Cerebellar nuclear complex (tissue), 1 donor: Measurements from ENCODE around the gene MBOAT7.
"Not testable (repeated sequence)": the region's sequence is repeated elsewhere in the genome, so short reads cannot be mapped to it uniquely, and the experiment has no call there.

Experiments used
- DNase-seq, 2 experiments: peaks; one replicate each; lab custom pipeline; 2025; lab: John Stamatoyannopoulos, UW

Gene MBOAT7

GRCh38 chr19:54209058-54209810 lies 19.9 kb upstream of the MBOAT7 start:
- DNase-seq, result no peak

GRCh38 chr19:54208784-54209057 lies 19.3 kb upstream of the MBOAT7 start:
- DNase-seq, result no peak

DNA sequence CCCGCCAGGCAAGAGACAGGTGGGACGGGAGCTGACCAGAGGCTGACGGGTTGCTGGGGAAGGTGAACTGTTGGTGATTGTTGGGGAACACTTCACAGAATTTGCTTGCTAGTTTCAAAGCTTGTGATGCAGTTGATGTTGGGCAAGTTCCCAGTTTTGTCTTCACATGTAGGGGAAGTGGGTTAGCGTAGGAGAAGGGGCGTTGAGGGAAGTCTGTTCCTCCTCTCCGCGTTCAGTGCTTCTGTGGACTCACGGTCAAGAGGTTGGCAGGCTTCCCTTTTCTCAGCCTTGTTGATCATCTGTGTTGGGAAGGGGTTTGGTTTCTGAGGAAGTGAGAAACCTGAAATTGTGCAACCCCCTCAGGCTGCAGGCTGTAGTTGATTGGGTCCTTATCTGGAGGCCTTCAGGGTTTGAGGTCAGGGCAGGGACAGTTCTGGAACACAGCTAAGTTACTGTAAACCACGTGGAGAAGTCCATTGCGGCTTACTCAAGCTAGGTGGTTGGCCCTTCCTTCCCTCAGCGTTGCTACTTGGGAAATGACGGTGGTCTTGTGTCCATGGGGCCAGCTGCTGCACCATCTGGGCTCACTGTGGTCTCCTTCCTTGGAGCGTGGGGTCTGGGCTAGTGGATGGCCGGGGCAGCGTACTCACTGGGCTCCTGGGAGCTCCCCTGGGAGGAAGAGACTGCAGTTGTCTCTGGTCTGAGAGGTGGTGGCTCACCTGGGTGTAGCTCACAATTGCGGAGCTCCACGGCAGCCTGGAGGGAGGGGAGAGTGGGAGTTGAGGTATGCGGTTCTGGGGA lies 18.8 kb upstream of the MBOAT7 start:
- no peak for DNase-seq

DNA sequence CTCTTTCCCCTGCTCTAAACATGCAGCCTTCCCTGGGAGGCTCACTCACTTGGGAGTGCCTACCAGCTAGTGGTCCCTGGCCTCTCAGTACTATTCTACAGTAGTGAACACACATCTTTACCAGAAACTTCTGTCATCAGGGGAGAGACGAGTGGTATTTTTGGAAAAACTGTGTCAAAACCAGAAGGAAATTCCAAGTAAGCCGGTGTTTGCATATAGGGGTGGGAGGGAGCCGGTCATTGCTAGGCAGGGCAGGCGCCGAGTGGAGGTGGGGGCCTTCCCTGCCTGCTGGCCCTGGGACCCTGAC lies 18.2 kb upstream of the MBOAT7 start:
- DNase-seq, result no peak

DNA sequence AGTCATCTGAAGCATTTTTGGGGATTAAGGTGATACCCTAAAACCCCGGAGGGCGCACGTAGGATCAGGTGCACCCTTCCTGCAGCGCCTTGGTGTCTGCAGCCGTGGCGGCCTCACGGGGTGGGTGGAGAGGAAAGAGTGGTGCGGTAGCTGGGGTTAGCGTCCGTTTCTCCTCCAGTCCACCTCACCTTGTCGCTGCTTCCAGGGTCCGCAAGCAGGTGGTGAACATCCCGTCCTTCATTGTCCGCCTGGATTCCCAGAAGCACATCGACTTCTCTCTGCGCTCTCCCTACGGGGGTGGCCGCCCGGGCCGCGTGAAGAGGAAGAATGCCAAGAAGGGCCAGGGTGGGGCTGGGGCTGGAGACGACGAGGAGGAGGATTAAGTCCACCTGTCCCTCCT lies 17.8 kb upstream of the MBOAT7 start:
- DNase-seq, result not testable (repeated sequence)

GRCh38 chr19:54206831-54207177 lies 17.4 kb upstream of the MBOAT7 start:
- DNase-seq, result no peak

- no peak for DNase-seq
Measured at GRCh38 chr19:54206030-54206830, 16.9 kb upstream of the MBOAT7 start.

- no peak for DNase-seq
Measured at GRCh38 chr19:54204767-54205468, 15.5 kb upstream of the MBOAT7 start.

DNA sequence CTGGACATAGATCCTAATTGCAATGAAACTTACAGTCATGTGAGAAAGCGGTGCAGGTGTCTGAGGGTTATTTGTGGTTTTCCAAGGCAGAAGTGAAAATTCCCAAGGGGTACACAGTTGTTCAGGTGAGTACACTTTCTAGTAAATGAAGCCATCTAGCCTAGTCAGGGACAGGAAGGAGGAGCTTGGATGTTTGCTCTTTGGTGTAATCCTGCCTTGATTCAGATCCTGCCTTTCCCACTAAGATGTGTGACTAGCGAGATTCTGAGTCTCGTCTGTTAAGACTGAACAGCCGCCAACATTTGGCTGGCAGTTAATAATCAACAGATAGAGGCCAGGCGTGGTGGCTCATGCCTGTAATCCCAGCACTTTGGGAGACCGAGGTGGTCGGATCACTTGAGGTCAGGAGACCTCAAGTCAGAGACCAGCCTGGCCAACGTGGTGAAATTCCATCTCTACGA lies 13.8 kb upstream of the MBOAT7 start:
- no peak for DNase-seq

- no peak for DNase-seq
Measured at GRCh38 chr19:54201980-54202379, 12.6 kb upstream of the MBOAT7 start.

DNA sequence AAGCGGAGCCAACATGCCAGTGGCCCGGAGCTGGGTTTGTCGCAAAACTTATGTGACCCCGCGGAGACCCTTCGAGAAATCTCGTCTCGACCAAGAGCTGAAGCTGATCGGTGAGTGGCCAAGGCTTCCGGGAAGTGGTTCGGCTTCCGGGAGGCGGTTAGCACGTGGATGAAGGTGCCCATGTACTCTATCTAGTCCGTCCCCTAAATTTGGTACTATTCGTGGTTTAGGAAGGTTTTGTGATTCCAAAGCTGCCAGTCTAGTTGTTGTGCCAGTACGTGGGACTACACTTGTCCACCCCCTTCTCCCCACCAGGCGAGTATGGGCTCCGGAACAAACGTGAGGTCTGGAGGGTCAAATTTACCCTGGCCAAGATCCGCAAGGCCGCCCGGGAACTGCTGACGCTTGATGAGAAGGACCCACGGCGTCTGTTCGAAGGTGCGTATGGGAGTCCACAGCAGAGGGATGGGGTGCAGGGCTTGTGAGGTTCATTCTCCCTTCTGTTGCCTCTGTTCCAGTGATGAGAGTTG lies 11.9 kb upstream of the MBOAT7 start:
- no peak for DNase-seq

GRCh38 chr19:54199401-54199800 lies 10.0 kb upstream of the MBOAT7 start:
- no peak for DNase-seq

DNA sequence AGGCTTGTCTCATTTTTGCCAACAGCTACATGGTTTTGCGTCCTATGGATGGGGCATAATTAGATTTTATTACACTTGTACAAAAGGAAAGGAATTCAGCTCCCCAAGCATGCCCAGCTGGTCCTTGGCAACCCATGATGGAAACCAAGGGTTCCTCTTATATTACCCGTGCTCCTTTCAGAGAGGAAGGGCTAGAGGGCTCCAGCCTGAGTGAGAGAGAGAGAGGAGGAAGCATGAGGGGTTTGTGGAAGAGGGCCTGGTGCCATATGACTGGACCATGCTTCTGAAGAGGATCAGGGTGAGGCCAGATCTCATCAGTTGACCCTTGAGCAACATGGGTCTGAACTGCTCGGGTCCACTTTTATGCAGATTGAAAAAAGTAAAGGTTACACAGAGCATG lies 7.7 kb upstream of the MBOAT7 start:
- DNase-seq, result no peak

- no peak for DNase-seq
Measured at GRCh38 chr19:54196536-54196935, 7.2 kb upstream of the MBOAT7 start.

DNA sequence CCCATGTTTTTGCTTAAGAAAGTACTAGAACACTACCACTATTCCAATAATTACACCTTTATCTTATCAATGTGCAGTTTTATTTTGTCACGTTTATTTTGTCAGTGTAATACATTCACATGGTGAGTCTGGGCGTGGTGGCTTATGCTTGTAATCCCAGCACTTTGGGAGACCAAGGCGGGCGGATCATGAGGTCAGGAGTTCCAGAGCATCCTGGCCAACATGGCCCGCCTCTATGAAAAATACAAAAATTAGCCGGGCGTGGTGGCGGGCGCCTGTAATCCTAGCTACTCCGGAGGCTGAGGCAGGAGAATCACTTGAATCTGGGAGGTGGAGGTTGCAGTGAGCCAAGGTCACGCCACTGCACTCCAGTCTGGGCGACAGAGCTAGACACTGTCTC lies 5.1 kb upstream of the MBOAT7 start:
- DNase-seq, result not testable (repeated sequence)

GRCh38 chr19:54193011-54193410 lies 3.6 kb upstream of the MBOAT7 start:
- no peak for DNase-seq

GRCh38 chr19:54191811-54192453 lies 2.6 kb upstream of the MBOAT7 start:
- no peak for DNase-seq

DNA sequence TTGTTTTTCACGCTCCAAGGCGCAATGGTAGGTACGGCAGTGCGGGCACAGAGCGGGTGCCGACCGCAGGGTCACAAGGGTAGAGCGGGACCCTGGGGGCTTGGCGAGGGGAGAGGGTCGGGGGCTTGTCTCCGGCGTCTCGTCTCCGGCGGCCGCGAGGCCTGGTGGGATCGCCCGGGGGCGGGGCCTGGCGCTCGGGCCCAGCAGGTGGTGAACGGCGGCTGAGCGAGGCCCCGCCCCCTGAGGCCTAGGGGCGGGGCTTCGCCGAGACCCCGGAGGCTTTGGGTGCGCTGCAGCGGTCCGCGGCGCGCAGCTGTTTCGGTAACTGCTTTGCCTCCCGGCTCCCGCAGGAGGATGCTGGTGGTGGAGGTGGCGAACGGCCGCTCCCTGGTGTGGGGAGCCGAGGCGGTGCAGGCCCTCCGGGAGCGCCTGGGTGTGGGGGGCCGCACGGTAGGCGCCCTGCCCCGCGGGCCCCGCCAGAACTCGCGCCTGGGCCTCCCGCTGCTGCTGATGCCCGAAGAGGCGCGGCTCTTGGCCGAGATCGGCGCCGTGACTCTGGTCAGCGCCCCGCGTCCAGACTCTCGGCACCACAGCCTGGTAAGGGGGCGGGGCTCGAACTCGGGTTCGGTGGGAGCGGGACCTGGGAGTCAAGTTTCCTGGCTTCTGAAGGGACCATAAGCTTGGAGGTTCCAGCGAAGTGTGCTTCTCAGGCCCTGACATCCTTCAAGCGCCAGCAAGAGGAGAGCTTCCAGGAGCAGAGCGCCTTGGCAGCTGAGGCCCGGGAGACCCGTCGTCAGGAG lies 1.8 kb upstream of the MBOAT7 start, which contains the start of gene TSEN34:
TSEN34 (plus strand) TSS at position 298 of the 800 bp plus-strand sequence; CDS start at position 355, 57 bp downstream.
- DNase-seq, result no peak

DNA sequence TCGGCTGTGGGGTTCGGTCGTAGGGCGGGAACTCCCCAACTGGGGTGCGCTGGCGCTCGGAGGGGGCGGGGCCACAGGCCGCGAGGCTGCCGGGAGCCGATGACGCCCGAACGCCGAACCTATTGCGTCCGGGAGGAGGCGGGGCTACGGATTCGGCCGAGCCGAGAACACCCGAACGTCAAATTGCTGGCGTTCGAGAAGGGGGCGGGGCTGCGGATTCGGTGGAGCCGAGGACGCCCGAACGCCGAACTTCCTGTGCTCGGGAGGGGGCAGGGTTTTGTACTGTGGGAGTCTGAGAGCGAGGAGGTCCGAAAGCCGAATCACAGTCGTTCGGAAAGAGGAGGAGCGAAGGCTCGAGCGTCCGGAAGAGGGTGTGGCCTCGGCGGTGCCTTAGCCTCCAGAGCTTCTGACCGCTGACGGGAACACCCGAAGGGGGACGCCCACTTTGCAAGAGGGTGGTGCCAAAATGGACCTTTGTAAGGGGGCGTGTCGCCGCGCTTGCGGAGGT lies 1.2 kb upstream of the MBOAT7 start:
- DNase-seq, result peak; percentile 96 to 97

DNA sequence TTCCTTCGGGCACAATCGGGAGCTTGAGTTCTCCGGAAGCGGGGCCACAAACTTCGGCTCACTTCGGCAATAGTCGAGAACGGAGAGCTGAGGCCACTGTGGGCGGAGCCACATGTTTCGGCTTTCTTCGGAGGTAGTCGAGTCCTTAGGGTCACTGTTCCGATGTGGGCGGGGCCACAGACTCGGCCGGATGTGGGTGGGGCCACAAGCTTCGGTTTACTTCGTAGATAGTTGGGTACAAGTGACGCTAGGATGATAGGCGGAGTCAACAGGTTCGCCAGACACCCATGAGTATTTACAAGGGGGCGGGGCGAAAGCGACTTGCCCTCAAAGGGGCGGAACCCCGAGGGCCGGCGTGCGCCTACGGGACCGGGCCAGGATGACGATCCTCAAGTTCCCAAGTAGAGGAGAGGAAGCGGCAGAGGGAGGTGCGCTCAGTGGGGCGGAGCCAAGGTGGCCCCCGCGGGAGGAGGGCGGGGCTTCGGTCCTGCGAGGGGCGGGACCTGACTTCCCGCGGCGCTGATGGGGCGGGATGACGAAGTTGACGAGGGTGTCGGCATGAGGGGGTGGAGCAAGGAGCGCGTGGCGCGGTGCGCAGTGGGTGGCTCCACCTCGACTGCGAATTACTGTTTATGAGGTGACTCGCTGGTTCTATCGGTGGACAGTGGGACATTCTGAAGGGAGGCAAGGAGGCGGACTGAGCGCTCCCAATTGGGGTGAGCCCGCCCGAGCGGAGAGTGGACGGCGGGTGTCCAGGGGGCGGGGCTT lies 539 bp upstream of the MBOAT7 start:
- peak; percentile 97 to 98 for DNase-seq
